Measurements from ENCODE around the gene TMEM135.

The TMEM135 gene

DNA sequence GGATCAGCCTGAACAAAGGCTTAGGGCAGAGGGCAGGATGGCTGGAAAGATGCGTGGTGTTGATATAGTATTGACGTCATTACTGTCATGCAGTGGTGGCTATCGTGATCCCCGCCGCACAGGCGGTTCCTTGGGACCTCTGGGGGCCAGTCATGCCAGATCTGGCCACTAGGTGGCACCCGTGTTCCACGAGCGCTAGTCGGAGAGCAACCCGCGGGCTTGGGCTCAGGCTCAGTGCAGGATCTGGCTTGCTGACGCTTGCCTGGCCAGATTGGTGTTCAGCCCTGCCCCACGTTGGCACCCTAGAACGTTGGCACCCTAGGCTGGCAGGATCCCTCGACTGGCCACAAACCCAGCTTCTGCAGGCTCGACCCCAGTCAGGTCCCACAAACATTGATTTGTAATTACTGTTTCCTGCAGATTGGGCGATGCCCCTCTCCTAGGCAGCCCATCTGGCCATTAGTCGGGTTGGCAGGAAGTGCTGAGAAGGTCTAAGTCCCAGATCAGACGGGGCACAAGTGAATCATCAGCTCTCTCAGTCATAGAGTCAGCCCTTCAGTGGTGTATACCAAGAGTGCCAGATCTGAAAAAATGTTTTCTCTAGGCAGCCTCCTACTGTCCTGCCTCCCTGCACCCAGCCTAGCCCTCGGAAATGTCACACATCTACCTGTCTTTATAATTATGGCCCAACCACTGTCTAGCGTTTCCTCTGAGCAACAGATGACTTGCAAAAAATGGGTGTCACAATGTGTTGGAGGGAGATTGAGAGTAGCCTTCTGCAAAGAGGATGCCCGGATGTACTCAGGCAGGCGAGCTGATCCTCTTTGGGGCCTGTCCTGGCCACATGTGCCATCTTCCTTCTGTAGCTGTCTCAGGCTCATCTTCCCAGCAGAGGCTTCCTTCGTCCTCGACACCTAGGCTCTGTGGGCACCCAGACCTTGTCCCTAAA lies 315.3 kb downstream of the TMEM135 start:
- DNase-seq (ENCODE audit: low read depth in 3 of 3), result peak; percentile 59 to 78 (median 62)

DNA sequence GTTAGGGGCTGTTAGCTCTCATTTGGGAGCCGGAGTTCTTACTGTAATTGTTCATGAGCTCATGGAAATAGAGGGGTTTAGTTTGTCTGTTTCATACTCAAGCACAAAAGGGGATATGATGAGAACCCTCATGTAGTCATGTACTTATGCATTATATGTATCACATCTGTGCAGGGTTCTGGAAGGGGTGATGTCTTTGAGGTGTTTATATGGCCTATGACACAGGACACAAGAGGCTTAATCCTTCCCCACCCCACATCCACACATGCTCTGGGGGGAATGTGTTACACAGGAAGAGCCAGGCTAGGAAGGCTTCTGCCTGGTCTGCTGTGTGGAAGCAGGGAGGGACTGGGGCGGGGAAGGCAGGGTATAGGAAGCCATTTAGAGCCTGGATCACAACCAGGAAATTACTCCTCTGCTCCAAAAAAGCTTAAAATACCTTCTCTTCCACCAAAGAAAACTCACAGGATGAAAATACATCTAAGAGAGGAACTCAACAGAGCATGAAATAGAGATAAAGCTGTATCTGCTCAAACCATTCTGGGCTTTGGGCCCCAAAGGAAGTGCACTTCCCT lies 316.1 kb downstream of the TMEM135 start:
- no peak for DNase-seq (ENCODE audit: low read depth in 3 of 3)

DNA sequence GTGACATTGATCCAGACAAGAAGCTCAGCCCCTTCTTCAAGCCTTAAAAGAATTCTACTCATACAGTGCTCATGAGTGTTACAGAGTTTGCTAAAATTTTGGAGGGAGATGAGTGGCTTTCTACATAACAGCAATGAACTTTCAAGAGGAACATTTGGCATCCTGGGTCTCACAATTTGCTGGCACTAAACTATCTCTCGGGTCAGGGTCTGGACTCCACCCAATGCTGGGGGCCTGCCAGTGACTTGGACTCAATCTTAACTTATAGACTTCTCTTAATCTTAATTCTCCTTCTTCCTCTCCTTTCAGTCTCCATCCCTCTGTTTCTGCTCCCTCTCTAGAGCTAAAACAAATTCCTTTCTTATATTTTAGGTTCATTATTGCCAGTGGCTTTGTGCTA lies 317.9 kb downstream of the TMEM135 start:
- DNase-seq (ENCODE audit: low read depth in 3 of 3), result no peak

DNA sequence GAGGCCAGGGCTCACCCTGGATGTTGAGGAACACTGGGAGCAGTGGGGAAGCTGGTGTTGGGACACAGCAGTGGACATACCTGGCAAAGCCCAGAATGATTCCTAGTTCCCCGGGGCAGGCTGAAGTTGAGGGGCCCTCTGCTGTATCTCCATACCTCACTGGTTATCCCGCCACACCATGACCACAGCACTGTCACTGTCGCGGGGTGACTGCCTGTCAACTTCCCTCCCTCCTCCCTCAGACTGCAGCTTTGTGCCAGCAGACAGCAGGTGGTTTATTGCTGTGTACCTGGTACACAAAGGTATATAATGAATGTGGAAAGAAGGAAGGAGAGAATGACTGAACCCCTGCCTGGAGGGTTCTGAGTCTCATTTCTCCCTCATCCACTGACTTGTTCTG lies 318.7 kb downstream of the TMEM135 start:
- DNase-seq (ENCODE audit: low read depth in 3 of 3), result no peak

- no peak for DNase-seq (ENCODE audit: low read depth in 3 of 3)
Measured at GRCh38 chr11:87358461-87358860, 320.7 kb downstream of the TMEM135 start.

GRCh38 chr11:87359401-87359800 lies 321.7 kb downstream of the TMEM135 start:
- DNase-seq (ENCODE audit: low read depth in 3 of 3), result no peak

DNA sequence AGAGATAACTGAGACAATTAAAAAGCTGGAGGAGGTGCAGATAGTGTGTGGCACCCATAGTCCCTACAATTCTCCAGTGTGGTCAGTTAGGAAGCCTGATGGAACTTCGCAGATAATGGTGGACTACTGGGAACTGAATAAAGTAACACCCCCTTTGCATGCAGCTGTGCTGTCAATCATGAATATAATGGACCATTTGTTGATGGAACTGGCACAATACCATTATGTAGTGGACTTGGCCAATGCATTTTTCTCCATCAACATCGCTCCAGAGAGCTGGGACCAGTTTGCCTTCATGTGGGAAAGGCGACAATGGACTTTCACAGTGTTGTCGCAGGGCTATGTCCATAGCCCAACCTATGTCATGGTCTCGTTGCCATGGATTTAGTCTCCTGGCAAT lies 324.2 kb downstream of the TMEM135 start:
- no peak for DNase-seq (ENCODE audit: low read depth in 3 of 3)

- DNase-seq (ENCODE audit: low read depth in 3 of 3), result no peak
Measured at GRCh38 chr11:87366346-87366745, 328.6 kb downstream of the TMEM135 start.

DNA sequence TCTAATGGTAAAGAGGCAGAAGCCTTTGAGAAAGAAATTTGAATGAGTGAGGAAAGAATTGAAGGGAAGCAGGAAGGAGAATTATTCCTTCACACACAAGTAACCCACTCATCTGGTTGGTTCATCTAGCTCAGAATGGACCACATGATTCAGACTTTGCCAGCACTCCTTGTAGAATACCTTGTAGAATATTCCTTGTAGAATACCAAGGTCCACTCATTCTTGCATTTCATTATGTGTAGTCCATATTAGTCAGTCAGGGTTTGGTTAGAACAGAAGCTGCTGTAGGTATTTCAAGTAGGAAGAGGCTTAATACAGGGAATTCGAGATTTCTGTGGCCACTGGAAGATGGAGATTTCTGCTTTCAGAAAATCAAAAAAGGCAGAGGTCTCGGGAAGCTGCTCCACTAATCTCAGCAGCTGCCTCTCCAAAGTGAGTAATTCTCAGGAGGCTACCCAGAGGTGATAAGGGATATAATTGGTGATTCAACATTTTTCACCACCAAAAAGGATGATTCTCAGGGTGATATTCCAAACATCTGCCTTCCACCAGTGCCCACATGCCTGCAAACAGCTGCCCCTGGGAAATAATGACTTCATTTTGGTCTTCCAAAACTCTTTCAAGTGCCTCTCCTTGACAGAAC lies 329.1 kb downstream of the TMEM135 start:
- no peak for DNase-seq (ENCODE audit: low read depth in 3 of 3)

DNA sequence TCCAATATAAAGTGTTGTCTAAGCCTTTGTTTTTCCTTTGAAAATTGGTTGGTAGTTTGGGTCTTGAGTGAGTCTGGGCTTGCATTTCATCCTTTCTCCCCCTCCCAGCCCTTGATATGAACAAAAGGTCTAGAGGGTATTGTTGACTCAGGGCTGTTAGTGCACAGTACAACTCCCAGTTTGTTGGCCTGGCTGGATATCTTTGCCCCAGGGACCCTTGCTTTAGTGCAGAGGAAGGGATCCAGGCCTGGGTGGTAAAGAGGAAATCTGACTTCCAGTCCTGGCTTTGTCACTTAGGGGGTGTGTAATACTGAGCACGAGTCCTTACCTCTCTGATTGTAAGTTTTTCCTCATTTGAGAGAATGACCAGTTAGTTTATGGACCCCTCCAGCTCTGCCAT lies 330.4 kb downstream of the TMEM135 start:
- DNase-seq (ENCODE audit: low read depth in 3 of 3), result no peak

DNA sequence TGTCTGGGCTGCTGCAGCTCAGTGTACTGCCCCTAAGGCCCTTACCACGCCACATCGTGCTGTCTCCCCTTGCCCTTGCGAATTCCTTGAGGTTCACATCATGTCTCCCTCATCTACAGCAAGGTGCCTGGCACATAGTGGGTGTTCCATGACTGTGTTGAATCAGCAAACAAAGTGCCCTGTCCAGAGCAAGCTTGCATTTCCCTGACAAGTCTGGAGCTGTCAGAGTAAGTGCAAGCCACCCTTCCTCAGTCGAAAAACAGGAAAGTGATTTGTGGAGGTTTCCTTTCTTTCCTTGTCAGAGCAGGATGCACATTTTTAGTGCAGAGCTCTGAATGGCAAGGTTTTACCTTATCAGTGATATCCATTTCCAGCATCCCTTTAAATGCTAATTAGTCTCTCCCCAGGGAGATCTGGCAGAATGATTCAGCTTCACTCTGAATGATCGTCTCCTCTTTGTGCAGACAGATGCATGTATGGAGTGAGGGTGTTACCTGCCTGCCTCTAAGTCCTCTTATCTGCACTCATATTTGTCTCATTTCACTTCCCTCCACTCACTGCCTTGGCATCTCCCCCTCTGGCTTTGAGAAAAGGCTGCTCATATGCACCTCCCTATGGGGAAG lies 331.2 kb downstream of the TMEM135 start:
- no peak for DNase-seq (ENCODE audit: low read depth in 3 of 3)

DNA sequence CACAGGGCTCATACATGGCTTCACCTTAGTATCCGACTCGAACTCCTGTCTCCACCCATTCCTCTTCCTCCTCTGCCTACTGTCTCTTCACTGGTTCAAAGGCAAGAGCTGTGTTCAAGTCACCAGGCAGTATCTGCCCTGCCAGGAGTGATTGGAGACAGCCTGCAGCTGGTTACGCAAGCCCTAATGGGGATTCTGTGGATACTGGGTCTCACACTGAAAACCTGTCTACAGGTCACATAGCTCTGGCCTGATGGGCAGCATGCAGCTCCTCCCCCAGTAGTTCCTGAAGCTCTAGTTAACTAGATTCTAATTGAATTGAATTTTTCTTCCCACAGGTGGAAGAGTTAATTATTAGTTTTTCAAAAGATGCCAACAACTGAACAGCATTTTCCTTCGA lies 332.2 kb downstream of the TMEM135 start:
- no peak for DNase-seq (ENCODE audit: low read depth in 3 of 3)

GRCh38 chr11:87372065-87372464 lies 334.3 kb downstream of the TMEM135 start:
- no peak for DNase-seq (ENCODE audit: low read depth in 3 of 3)

Data from stimulated activated CD4-positive, alpha-beta T cell treated with anti-CD3 and anti-CD28 coated beads, TNF-alpha, amount 100 ng/mL, for 4 hours (primary cell).